HL-60 (cell line): ENCODE results near the gene TENM3.

Source experiments
- CTCF ChIP-seq: IDR thresholded peaks from one replicate; pipeline ENCODE4 v1.5.1; 2011; ENCODE audit warnings: low read length, control low read depth, inconsistent platforms; ENCODE audit not compliant: insufficient read depth
- POLR2AphosphoS5 ChIP-seq: IDR thresholded peaks from 2 replicates; pipeline ENCODE4 v1.6.1; 2012; ENCODE audit warnings: low read depth

GRCh38 chr4:182567119-182567518, 323.9 kb downstream of the TENM3 start:
- no peak for TF ChIP-seq CTCF
- TF ChIP-seq POLR2AphosphoS5 = no peak
